ENCODE measurements around the gene LRP1B.

LRP1B gene

GRCh38 chr2:140489193-140489592 is 1641.6 kb downstream of the LRP1B start:
- Histone ChIP-seq H3K27ac (ENCODE audit: low read depth, low read length, poor library complexity, severe bottlenecking) (no peak overlapping the region), H3K4me3 (ENCODE audit: low read depth, low read length, poor library complexity, severe bottlenecking) (no peak overlapping the region), H3K36me3 (ENCODE audit: insufficient read depth, low read length) (no peaks in the 10 kb centered on the region), H3K4me1 (ENCODE audit: insufficient read depth, low read length, severe bottlenecking) (no peaks in the 10 kb centered on the region), H4K20me1 (ENCODE audit: insufficient read depth, low read length) (no peaks in the 10 kb centered on the region), H2AFZ (ENCODE audit: low read length) (no peak overlapping the region), H3K9me2 (ENCODE audit: low read depth, low read length) (no peaks in the 10 kb centered on the region), H3K9ac (ENCODE audit: low read length) (no peak overlapping the region), H3K4me2 (ENCODE audit: low read length) (no peak overlapping the region), H3K79me2 (ENCODE audit: insufficient read depth, low read length) (no peaks in the 10 kb centered on the region), H3K9me3 (ENCODE audit: low read length) (no peaks in the 10 kb centered on the region), H3F3A (ENCODE audit: insufficient read depth, low read length) (no peaks in the 10 kb centered on the region), H3K27me3 (ENCODE audit: insufficient read depth, low read length) (no peaks in the 10 kb centered on the region)
- TF ChIP-seq EZH2 (IDR thresholded peaks at IDR 0.05; ENCODE audit: borderline replicate concordance, low read length) (no peak), CTCF (IDR thresholded peaks at IDR 0.05; ENCODE audit: low read length) (no peak)

- H3K36me3 ChIP-seq (ENCODE audit: insufficient read depth, low read length): no peaks in the 10 kb centered on the region
- no peak overlapping the region for H2AFZ ChIP-seq (ENCODE audit: low read length)
- no peak overlapping the region for H3K9ac ChIP-seq (ENCODE audit: low read length)
Measured at GRCh38 chr2:140481136-140481535, 1649.7 kb downstream of the LRP1B start.

GRCh38 chr2:140473851-140474250 is 1657.0 kb downstream of the LRP1B start:
- no peak overlapping the region for H3K4me3 ChIP-seq (ENCODE audit: low read depth, low read length, poor library complexity, severe bottlenecking)
- H3K9me3 ChIP-seq (ENCODE audit: low read length): no peaks in the 10 kb centered on the region
- no peak overlapping the region for H2AFZ ChIP-seq (ENCODE audit: low read length)
- no peaks in the 10 kb centered on the region for H3K4me1 ChIP-seq (ENCODE audit: insufficient read depth, low read length, severe bottlenecking)
- H4K20me1 ChIP-seq (ENCODE audit: insufficient read depth, low read length): no peaks in the 10 kb centered on the region
- H3K9ac ChIP-seq (ENCODE audit: low read length): no peak overlapping the region
- no peaks in the 10 kb centered on the region for H3K36me3 ChIP-seq (ENCODE audit: insufficient read depth, low read length)
- H3K27me3 ChIP-seq (ENCODE audit: insufficient read depth, low read length): no peaks in the 10 kb centered on the region
- no peak for TF ChIP-seq EZH2 (IDR thresholded peaks at IDR 0.05; ENCODE audit: borderline replicate concordance, low read length)
- TF ChIP-seq CTCF (IDR thresholded peaks at IDR 0.05; ENCODE audit: low read length): no peak
- H3K4me2 ChIP-seq (ENCODE audit: low read length): no peak overlapping the region
- H3F3A ChIP-seq (ENCODE audit: insufficient read depth, low read length): no peaks in the 10 kb centered on the region
- H3K27ac ChIP-seq (ENCODE audit: low read depth, low read length, poor library complexity, severe bottlenecking): no peak overlapping the region
- H3K79me2 ChIP-seq (ENCODE audit: insufficient read depth, low read length): no peaks in the 10 kb centered on the region
- H3K9me2 ChIP-seq (ENCODE audit: low read depth, low read length): no peaks in the 10 kb centered on the region; the same call in 1 of the 2 replicates

More at GRCh38 chr2:140481136-140481535, 1649.7 kb downstream of the LRP1B start:
- Histone ChIP-seq H3K4me3 (ENCODE audit: low read depth, low read length, poor library complexity, severe bottlenecking) (no peak overlapping the region), H3K27ac (ENCODE audit: low read depth, low read length, poor library complexity, severe bottlenecking) (no peak overlapping the region), H3K27me3 (ENCODE audit: insufficient read depth, low read length) (no peaks in the 10 kb centered on the region), H3K9me3 (ENCODE audit: low read length) (no peaks in the 10 kb centered on the region), H4K20me1 (ENCODE audit: insufficient read depth, low read length) (no peaks in the 10 kb centered on the region), H3K4me1 (ENCODE audit: insufficient read depth, low read length, severe bottlenecking) (no peaks in the 10 kb centered on the region), H3K9me2 (ENCODE audit: low read depth, low read length) (no peaks in the 10 kb centered on the region; the same call in 1 of the 2 replicates), H3F3A (ENCODE audit: insufficient read depth, low read length) (no peaks in the 10 kb centered on the region), H3K4me2 (ENCODE audit: low read length) (no peak overlapping the region), H3K79me2 (ENCODE audit: insufficient read depth, low read length) (no peaks in the 10 kb centered on the region)
- TF ChIP-seq CTCF (IDR thresholded peaks at IDR 0.05; ENCODE audit: low read length): no peak
- TF ChIP-seq EZH2 (IDR thresholded peaks at IDR 0.05; ENCODE audit: borderline replicate concordance, low read length): no peak
